Stimulated activated CD4-positive, alpha-beta T cell treated with anti-CD3 and anti-CD28 coated beads, TNF-alpha, amount 100 ng/mL, for 24 hours (primary cell): ENCODE measurements around the gene MTTP.

ENCODE experiments used
- DNase-seq, 3 experiments: peaks; one replicate each; pipeline ENCODE4 v3.0.0-alpha.2; 2020; ENCODE audit warnings: low read depth in 3 of 3

Gene MTTP

GRCh38 chr4:99670409-99671073 lies 95.9 kb downstream of the MTTP start:
- no peak for DNase-seq
